ENCODE results near the gene LIN52.
A peak's percentile ranks its signal among the peaks of the same experiment; 100 is the strongest.

The LIN52 gene, protein sequence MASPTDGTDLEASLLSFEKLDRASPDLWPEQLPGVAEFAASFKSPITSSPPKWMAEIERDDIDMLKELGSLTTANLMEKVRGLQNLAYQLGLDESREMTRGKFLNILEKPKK

DNA sequence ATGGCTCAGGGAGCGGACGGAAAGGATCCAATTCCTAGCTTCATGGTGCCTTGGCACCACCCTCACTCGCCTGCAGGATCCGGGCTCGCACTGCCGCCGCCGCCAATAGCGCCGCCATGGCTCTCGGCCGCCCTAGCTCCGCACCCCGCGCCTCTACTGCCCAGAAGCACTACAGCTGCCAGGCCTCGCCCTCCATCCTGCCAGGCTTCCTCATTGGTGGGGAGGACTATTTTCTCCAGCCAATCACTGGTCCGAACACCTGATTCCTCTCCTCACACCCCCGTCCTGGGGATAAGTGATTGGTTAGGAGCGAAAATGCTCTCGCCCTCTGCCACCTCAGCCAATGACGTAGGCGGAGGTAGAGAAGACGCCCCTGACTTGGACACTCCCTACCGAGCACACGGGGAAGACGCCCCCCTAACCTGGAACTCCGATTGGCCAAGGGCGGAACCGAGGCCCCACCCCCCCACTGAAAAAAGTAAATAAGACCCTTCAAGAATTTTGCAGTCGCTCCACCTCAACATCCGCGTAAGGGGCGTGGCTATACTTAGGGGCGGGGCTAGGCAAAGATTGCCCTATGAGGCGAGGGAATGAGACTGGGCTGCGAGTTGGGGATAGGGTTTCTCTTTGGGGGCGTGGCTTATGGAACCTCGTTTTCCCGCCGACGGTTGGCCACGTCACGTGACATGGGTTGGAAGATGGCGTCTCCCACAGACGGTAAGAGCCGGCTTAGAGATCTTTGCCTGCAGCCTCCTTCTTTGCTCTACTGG is at the start of gene LIN52, which contains the start of gene ALDH6A1:
Gene LIN52, plus strand, starts transcription at position 680 of the 770 bp plus-strand sequence. Its CDS starts 19 bp downstream, at position 699.
Gene ALDH6A1, minus strand, starts transcription at position 177 of the 770 bp plus-strand sequence. Its CDS starts 59 bp downstream, at position 118.
- DNase-seq, result peak; percentile 100

DNA sequence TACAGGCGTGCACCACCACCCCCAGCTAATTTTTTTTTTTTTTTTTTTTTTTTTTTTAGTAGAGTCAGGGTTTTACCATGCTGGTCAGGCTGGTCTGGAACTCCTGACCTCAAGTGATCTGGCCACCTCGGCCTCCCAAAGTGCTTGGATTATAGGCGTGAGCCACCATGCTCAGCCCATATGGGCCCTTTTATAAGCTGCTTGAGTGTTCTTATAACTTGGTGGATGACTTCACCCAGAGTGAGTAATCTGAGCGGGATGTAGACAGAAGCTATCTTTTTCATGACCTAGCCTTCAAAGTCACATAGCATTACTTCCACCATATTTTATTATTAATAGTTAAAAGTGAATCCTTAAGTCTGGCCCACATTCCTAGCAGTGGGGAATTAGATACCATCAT is 49.2 kb upstream of the LIN52 start:
- no peak for DNase-seq

DNA sequence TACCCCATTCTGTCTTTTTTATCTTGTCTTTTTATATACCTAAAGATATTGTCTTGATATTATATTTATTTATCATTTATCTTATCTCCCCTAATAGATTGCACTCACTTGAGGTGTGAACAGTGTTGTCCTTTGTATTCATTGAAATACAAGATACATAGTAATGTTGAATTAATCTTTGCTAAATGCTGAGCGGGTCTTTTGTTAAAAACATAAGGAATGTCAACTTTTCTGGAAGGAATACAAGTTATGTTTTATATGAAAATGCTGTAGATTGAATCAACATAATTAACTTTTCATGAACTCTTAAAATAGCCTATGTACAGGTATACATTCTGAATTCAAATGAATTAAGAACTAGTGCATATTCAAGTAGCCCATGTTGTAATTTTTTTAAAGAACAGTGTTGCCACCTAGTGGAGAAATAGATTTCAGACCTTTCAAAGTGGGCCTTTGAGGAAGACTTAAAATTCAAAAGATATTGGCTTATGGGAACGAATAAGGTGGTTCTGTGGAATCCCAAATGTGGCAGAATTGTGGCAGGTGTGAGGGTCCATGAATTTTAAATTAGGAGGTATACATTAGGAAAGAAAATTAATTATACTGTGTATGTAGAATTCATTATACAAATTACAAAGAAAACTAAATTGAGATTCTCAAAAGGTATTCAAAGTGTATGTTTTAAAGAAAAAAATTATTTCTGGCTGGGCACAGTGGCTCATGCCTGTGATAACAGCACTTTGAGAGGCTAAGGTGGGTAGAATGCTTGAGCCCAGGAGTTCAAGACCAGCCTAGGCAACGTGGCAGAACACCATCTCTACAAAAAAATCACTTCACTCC is 46.5 kb upstream of the LIN52 start:
- peak; percentile 71 for DNase-seq

DNA sequence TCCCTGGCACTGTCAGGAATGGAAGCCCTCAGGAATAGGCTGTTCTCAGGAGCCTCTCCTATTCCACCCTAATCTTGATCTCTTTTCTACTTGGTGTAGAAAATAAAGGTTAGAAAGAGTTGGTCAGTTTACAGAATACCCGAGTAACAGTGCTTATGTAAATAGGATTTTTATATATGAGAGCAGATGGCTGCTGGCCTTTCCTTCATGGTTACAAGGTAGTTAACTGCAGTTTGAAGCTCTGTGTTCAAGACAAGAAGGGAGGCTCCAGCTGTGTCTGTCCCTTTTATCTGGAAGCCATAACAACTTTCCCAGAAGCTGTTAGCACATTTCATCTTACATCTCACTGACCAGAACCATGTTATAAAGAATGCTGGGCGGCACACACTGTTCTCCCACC is 42.5 kb upstream of the LIN52 start:
- DNase-seq, result no peak

DNA sequence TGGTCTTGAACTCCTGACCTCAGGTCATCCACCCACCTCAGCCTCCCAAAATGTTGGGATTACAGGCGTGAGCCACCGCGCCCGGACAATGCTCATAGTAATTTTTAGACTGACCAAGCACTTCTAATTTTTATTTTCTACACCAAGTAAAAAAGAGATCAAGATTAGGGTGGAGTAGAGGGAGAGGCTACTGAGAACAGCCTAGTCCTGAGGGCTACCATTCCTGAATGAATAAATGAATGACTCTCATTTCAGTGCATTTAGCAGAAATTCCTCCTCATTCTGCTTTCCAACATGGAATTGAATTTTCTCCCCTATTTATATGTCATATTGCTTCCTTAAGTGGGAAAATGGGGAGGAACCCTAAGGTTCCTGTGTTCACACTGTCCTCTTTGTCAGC is 39.2 kb upstream of the LIN52 start:
- no peak for DNase-seq

DNA sequence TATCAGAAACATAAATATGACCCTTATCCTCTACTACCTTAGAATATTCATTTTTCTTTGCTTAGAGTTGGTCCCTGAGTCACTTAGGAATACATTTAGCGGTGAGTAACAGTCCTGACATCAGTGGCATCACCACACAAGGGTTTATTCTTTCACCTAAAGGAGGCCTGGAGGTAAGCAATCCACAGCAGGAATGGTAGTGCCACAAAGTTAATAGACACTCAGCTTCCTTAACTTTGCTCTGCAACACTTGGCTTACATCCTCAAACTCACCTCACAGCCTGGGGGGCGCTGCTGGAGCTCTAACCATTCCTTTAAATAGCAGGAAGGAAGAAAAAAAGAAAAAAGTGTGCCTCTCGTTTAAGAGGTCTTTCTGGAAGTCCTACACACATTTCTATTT is 36.5 kb upstream of the LIN52 start:
- DNase-seq, result no peak

DNA sequence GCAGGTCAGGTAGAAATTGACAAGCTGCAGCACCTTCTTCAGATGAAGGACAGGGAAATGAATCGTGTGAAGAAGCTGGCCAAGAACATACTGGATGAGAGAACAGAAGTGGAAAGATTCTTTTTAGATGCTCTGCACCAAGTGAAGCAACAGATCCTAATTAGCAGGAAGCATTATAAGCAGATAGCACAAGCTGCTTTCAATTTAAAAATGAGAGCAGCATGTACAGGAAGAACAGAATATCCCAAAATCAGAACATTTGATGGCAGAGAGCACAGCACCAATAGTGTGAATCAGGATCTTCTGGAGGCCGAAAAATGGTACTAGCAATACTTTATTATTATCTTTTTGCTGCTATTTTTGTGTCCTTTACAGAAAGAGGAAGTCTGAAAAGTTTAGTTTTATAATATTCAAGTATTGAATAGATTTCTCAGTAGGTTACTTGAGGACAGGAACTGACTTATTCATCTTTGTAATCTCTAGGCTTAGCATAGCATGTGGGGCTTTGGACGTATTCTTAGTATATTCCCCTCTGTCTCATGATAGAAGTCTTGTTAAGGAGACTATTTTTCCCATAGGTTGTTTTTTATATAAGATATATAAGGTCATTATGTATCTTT is 34.8 kb upstream of the LIN52 start:
- DNase-seq, result peak; percentile 35

DNA sequence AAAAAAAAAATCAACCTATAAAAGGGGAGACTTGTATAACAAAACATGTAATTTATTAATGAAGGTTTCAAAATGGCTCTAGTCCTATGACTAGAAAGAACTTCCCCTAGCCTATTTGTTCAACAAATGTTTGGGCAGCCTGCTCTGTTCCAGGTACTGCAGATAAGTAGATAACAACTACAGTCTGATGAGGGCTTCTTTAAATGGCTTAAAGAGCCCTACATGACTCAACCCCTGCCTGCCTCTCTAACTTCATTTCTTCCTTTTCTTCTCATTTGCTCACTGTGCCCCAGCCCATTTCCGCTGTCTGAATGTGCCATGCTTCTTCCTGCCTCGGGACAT is 22.0 kb upstream of the LIN52 start:
- DNase-seq, result no peak

DNA sequence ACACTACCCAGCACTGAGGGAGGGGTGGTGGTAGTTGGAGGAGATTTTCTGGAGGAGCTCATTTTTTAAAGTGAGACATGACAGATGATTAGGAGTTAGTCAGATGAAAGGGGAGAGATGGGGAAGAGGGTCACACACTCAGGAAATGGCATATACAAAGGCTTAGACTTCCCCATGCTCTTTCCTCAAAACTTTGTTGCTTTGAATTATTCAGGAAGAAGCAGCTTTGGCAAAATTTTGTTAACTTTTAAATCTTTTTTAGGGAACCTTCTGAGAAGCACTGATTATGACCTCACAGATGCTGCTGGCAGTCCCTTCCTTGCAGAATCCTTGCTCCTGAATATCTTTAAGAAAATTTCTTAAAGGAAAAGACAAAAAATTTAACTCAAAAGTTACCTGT is 20.3 kb upstream of the LIN52 start:
- DNase-seq, result peak; percentile 22

DNA sequence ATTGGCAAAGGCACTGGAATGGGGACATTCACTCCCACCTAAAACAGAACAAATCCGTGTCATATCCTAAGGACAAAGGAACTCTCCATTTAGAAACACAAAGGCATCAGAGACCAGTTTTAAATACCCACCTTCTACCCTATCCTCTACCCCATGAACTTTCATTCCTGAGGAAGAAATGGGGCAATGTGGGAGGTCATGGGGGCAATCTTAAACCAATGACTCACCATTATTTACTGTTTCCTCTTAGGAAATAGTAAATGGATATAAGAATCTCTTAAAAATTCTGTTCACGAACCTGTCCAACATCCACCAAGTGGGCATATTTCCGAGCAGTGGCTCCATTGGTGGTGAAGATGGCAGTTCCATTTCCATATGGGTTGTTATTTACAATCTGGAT is 19.9 kb upstream of the LIN52 start:
- DNase-seq, result peak; percentile 12

DNA sequence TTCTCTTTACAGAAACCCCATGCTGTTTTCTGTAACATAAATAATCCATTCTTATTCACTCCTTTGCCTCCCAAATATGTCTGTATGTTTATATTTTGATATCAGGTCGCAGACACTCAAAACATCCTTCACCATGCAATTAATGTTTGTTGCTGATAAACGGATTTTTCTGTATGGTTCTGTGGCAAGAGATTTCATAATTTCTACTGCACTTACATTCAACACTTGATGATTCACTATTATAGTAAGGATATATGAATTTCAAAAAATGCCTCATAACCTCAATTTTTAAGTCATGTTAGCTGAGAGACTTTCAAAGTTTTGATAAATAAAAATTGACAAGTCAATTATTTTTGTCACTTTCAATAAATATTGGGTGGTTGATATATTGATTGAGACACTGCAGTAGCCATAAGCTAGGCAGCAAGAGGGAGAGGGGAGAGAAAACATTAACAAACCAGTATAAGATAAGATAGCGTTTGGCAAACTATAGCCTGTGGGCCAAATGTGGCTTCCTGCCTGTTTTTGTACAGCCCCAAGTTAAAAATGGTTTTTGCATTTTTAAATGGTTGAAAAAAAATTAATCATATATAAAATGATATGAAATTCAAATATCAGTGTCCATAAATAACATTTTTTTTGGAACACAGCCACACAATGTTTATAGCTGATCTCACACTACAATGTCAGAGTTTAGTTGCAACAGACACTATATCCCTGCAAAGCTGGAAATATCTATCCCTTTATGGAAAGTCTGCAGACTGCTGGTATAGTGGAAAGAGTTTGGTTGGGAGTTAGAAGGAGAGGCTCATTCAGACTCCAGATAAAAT is 18.8 kb upstream of the LIN52 start:
- no peak for DNase-seq

DNA sequence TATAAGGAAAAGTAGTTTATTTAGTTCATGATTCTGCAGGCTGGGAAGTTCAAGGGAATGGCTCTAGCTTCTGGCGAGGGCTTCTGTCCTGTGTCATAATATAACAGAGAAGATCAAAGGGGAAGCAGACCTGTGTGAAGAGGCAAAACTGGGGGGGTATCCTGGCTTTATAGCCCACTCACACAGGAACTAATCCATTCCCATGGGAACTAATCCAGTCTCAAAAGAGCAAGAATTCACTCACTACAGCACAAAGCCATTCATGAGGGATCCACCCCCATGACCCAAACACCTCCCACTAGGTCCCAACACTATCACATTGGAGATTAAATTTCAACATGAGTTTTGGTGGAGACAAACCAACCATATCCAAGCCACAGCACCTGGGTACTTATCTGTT is 7.4 kb upstream of the LIN52 start:
- DNase-seq, result no peak

DNA sequence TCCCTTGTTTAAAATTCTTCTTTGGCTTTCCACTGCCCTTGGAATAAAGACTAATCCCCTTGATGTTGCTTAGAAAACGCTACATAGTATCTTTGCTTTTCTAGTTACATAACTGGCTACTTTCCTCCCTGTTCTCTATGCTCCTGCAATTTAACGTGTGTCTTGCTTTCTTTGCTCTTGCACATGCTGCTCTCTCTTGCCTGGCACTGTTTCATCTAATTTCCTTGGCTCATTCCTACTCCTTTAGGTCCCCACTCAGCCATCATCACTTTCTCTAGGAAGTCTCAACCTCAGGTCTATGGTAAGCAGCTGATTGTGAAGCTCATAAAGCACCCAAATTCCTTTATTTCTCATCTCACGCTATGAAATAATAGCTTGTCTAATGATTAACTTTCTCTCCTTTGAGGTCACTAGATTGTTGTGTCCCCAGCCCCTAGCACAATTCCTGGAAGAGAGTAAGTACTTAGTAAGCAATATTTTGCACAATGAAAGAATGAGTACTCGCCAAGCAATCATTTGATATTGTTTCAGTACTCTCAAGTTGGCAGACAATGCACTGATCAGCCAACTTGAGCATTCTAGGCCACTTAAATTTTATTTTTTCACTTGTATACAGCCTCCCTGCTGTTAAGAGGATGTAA is 3.8 kb upstream of the LIN52 start:
- DNase-seq, result no peak

DNA sequence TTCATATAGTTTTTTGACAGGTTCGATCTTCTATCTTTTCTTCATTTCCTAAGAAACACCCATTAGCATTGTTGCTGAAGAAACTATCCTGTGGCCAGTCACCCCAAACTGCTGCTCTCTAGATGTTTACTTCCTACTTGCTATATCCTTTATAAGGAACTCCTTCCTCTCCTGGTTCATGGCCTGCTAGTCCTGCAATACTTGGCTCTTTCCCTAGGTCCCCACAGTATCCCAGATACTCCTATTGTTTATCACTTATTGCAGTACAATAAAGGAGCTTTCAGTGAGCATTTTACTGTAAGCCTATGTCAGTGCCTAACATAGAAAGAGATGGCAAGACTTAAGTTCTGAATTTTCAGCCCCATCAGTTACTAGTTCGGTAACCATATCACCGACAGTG is 3.3 kb upstream of the LIN52 start:
- no peak for DNase-seq

DNA sequence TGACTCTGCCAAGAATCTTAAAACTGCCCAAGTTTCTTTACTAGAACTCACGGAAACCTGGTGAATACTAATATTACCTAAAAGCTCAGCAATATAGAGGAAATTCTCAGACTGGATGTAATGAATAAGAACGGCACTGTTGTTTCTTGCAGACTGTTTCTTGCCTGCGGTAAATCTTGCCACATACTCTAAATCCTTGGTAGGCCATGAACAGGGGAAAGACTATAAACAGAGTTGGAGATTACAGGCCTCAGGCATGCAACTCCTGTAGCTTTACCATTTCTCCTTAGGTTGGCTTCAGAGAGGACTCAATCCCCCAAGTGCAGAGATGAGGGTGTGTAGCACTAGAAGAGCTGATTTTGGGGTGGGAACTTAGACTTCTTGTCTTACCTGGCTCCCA is 1.6 kb upstream of the LIN52 start:
- no peak for DNase-seq

DNA sequence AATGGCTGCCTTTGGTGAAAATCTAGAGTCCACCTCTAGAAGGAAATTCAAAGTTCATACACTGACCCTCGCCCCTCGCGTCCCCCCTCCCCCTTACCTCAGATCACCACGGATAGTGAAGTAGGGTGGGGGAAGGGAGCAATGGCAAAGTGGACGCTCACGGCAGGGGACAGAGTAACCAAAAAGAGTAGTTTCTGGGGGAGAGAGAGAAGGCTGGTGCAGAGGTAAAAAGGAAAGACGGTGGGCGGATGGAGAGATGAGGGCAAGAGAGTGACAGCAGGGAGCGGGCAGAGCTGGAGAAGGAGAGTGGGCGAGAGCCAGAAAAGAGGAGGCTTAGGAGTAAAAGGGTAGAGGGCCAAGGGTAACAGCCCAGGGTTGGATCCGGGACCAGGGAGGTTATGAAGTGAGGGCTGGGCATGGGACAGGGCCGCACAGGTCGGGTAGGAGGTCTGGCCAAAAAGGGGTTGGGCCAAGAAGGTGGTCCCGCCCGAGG is 926 bp upstream of the LIN52 start:
- DNase-seq, result no peak

DNA sequence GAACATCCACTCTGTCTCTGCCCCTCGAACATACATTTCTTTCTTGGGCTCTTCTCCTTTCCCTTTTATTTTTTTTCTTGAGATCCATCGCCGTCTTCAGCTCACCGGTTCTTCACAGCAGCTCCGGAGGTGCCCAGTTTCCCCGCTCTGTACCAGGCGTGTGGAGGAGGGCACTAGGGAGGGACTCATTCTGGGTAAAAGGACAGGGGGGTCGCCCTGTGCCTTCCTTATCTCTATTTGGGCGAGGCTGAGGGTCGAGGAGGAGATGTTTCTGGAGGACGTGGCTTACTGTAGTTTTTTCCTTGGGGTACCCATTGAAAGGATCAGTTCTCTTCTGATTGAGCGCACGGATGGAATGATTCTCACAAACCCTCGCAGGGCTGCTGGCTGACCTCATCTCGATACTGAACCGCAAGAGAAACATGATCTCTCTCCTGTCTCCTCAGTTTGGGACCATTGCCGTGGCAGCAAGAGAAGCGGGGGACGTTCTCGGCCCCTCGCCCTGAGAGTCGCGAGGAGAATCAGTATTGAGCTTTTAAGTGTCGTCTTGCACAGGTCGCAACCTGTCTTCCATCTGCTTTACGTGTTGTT is 386 bp downstream of the LIN52 start:
- no peak for DNase-seq

DNA sequence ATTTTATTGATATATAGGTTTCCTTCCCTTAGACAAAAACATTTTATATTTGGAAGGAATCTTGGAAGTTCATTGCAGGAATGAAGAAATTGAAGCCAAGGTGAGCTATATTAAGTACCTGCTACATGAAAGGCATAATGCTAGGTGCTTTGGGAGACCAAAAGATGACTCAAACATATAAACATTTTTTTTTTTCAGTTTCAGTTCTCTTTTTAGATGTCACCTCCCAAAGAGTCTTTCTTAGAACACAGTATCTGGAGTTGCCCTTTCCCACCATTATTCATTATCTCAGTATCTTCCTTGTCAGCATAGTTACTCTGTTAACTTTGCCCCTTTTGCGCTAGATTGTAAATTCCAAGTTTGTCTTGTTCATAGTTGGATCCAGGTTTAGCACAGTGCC is 1.1 kb downstream of the LIN52 start:
- peak; percentile 31 for DNase-seq

DNA sequence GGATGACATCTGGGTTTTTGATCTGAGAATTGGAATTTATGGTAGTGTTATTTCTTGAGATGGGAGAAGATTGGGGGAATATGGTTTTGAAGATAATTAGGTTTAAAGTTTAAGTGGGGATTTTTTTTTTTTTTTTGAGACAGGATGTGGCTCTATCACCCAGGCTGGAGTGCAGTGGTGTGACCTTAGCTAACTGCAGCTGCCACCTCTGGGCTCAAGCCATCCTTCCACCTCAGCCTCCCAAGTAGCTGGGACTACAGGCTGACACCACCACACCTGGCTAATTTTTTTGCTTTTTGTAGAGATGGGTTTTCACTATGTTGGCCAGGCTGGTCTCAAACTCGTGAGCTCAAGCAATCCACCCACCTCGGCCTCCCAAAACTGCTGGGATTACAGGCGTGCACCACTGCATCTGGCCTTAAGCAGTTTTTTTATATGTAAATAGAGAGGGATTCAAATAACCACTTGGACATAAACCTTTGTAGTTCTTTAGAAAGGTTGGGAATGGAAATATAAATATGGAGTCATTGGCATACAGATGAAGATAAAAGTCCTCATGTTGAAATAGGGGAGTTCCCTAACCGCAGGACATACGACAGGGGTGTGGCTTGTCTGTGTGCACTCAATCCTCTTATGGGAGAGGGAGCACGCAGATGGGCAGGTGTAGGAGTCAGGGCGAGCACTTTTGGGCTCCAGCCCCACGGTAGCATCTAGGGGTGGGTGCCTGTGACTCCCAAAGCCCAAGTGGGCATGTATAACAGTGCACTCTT is 4.7 kb downstream of the LIN52 start:
- peak; percentile 8 for DNase-seq

DNA sequence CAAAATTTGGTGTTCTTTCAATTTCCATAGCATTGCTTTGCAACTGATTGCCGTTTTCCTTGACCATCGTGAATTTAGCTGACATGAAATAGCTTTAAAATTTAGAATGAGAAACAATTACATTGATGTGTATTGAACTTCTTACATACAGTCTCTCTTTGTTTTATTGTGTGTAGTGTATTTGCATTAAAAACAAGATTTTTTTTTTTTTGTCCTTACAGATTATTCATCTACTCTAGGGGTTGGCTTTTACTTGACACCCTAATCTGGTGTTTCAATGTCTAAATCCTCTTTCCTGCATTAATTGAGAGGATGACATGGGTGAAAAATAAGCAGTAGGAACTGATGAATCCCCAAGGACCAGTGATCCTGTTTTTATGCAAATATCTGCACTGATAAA is 20.6 kb downstream of the LIN52 start:
- DNase-seq, result no peak

DNA sequence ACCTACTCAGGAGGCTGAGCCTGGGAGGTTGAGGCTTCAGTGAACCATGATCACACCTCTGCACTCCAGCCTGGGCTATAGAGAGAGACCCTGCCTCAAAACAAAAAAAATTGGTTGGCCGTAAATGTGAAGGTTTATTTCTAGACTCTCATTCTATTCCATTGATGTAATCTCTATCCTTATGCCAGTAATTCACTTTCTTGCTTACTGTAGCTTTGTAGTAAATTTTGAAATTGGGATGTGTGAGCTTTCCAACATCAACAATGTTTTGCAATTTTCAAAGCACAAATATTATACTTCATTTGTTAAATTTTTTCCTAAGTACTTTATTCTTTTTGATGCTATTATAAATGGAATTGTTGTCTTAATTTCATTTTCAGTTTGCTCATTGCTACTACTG is 24.6 kb downstream of the LIN52 start:
- no peak for DNase-seq

All from suppressor macrophage treated with lipopolysaccharide for 4 hours (primary cell).